ENCODE data around the gene MBNL3. TPM values are rescaled to one million over a fixed set of nuclear protein-coding genes. Genes with fewer than 3 reads are reported as not detected.

Gene MBNL3
- total RNA-seq, 1 experiment from 2014 or later = 2.6 TPM

DNA sequence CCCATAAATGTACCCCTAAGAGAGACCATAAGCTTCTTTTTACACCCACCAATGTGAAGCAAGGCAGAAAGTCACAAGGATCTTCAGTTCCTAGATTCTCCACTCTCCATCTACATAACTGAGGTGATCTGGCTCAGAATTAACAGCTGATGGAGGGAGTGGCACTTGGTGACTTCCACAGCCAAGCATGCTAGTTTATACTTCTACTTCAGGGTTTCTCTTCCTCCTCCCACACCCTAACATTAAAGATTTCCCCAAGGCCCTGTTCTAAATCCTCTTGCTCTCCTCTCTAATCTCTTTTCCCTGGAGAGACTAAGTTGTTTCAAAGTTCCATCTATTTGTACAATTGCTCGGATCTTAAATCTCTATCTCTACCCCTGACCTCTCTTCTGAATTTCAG is 81.1 kb downstream of the MBNL3 start:
- no peak overlapping the region for H3K14ac ChIP-seq (ENCODE audit: insufficient read depth, low read length)
- peaks cover 28% of the 10 kb centered on the region for H3K27me3 Mint-ChIP-seq (ENCODE audit: low read depth)
- no peak overlapping the region for H4K91ac ChIP-seq (ENCODE audit: insufficient read length, low read depth, low read length)
- no peak overlapping the region for H2BK120ac ChIP-seq (ENCODE audit: low read depth, low read length, poor library complexity, severe bottlenecking)
- no peak overlapping the region; a peak in 1 of 5 replicates for H3K4me3 Mint-ChIP-seq
- H4K8ac ChIP-seq (replicated peaks; ENCODE audit: insufficient read length, low read depth, low read length) = no peak overlapping the region
- no peak overlapping the region for H3K56ac ChIP-seq (ENCODE audit: insufficient read length, low read depth, low read length)
- no peak overlapping the region for H3K4me2 ChIP-seq (ENCODE audit: insufficient read depth, insufficient read length, low read length)
- TF ChIP-seq, protein P1, sequence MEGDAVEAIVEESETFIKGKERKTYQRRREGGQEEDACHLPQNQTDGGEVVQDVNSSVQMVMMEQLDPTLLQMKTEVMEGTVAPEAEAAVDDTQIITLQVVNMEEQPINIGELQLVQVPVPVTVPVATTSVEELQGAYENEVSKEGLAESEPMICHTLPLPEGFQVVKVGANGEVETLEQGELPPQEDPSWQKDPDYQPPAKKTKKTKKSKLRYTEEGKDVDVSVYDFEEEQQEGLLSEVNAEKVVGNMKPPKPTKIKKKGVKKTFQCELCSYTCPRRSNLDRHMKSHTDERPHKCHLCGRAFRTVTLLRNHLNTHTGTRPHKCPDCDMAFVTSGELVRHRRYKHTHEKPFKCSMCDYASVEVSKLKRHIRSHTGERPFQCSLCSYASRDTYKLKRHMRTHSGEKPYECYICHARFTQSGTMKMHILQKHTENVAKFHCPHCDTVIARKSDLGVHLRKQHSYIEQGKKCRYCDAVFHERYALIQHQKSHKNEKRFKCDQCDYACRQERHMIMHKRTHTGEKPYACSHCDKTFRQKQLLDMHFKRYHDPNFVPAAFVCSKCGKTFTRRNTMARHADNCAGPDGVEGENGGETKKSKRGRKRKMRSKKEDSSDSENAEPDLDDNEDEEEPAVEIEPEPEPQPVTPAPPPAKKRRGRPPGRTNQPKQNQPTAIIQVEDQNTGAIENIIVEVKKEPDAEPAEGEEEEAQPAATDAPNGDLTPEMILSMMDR (conservative IDR thresholded peaks at IDR 0.05) = no peak
- H3K4me1 Mint-ChIP-seq = peaks cover 49 to 59% of the 10 kb centered on the region in 2 experiments
- no peak for DNase-seq
- H2BK5ac ChIP-seq (ENCODE audit: insufficient read length, low read length) = no peak overlapping the region
- no peak overlapping the region for H4K5ac ChIP-seq (ENCODE audit: insufficient read length, low read depth, low read length)
- no peak overlapping the region for H2BK12ac ChIP-seq (ENCODE audit: insufficient read length, low read depth, low read length)
- H3K79me1 ChIP-seq (ENCODE audit: insufficient read depth, low read depth, low read length, poor library complexity, severe bottlenecking) = no peaks in the 10 kb centered on the region
- H3K27me3 ChIP-seq (ENCODE audit: insufficient read depth, low read length) = peaks cover 2% of the 10 kb centered on the region; the same call in 1 of the 2 replicates
- no peak overlapping the region for H3K4ac ChIP-seq (ENCODE audit: low read depth, low read length)
- no peaks in the 10 kb centered on the region for H3K9me3 ChIP-seq (ENCODE audit: control insufficient read depth, low read depth, low read length)
- no peak overlapping the region for H3K23ac ChIP-seq (ENCODE audit: insufficient read length, low read depth, low read length)
- peaks cover 21% of the 10 kb centered on the region for H3K4me1 ChIP-seq (ENCODE audit: insufficient read depth, low read length)
- H3K36me3 Mint-ChIP-seq (ENCODE audit: insufficient read depth in 1 of 3, low read depth in 3 of 3) = peaks cover 0 to 5% (median 0%) of the 10 kb centered on the region in 3 experiments; a peak in 2 of 7 replicates
- WGBS (ENCODE audit: extremely low coverage, insufficient read length, low lambda C conversion rate) = no CpG with 5 or more reads among the region's 1 CpG
- no peak overlapping the region for H3K27ac ChIP-seq (ENCODE audit: insufficient read length, low read depth, low read length)
- peak overlapping the region; percentile 38 for H2AK5ac ChIP-seq (ENCODE audit: insufficient read length, low read length)
- H3K18ac ChIP-seq (ENCODE audit: insufficient read length, low read depth, low read length) = no peak overlapping the region
- no peaks in the 10 kb centered on the region for H4K20me1 ChIP-seq (ENCODE audit: control insufficient read depth, insufficient read depth, insufficient read length)
- H3K9ac ChIP-seq (ENCODE audit: extremely low read depth, insufficient read length, low read length) = no peak overlapping the region
- H2BK20ac ChIP-seq (ENCODE audit: low read depth, low read length, poor library complexity, severe bottlenecking) = peak overlapping the region; percentile 75
- H3K23me2 ChIP-seq (ENCODE audit: insufficient read length, low read depth, low read length, poor library complexity, severe bottlenecking) = no peaks in the 10 kb centered on the region
- H2BK15ac ChIP-seq (ENCODE audit: low read depth, low read length) = no peak overlapping the region
- no peak overlapping the region for H2AFZ ChIP-seq (ENCODE audit: low read length)
- no peaks in the 10 kb centered on the region for H3K79me2 ChIP-seq (ENCODE audit: insufficient read depth, low read length)
- H3K27ac Mint-ChIP-seq = peak overlapping the region in 2 of 3 experiments; percentile 15 to 27; a peak in 4 of 7 replicates
- H3T11ph ChIP-seq (ENCODE audit: low read length) = no peak overlapping the region
- H3K9me3 Mint-ChIP-seq = no peaks in the 10 kb centered on the region; a peak in 2 of 5 replicates
